Osteocyte (in vitro differentiated cells): ENCODE measurements around the gene KCNC2. TPM values are rescaled to one million over a fixed set of nuclear protein-coding genes. Genes with fewer than 3 reads are reported as not detected.
"Not testable (repeated sequence)": the region's sequence is repeated elsewhere in the genome, so short reads cannot be mapped to it uniquely, and the experiment has no call there.

ENCODE experiments used
- DNase-seq: peaks from one replicate; pipeline ENCODE4 v3.0.0; 2021; ENCODE audit warnings: mixed read lengths; ENCODE audit not compliant: unreplicated experiment; ENCODE audit errors: extremely low spot score
- H3K27ac Mint-ChIP-seq: one replicate; pipeline ENCODE4 v1.8.0; 2021; ENCODE audit warnings: mild to moderate bottlenecking, mixed read lengths; ENCODE audit not compliant: unreplicated experiment
- H3K27me3 Mint-ChIP-seq: one replicate; pipeline ENCODE4 v1.8.0; 2021; ENCODE audit warnings: mixed read lengths; ENCODE audit not compliant: unreplicated experiment
- H3K36me3 Mint-ChIP-seq: one replicate; pipeline ENCODE4 v1.8.0; 2021; ENCODE audit warnings: mixed read lengths; ENCODE audit not compliant: unreplicated experiment
- H3K4me1 Mint-ChIP-seq: one replicate; pipeline ENCODE4 v1.8.0; 2021; ENCODE audit warnings: mixed read lengths; ENCODE audit not compliant: unreplicated experiment
- H3K4me3 Mint-ChIP-seq: one replicate; pipeline ENCODE4 v1.8.0; 2021; ENCODE audit warnings: mild to moderate bottlenecking, moderate library complexity, mixed read lengths; ENCODE audit not compliant: unreplicated experiment
- H3K9me3 Mint-ChIP-seq: one replicate; pipeline ENCODE4 v1.8.0; 2021; ENCODE audit warnings: mixed read lengths; ENCODE audit not compliant: unreplicated experiment
- CTCF ChIP-seq: fragments of 200-600 bp; sonication (generic); IDR thresholded peaks from 2 replicates; pipeline ENCODE4 v1.5.0; 2021; ENCODE audit warnings: antibody characterized with exemption, mild to moderate bottlenecking, moderate library complexity
- total RNA-seq: library from RNA; stranded (reverse); gene quantifications from 2 replicates; pipeline ENCODE4 v1.2.1, GENCODE V29; 2021

Gene KCNC2
- total RNA-seq, 1 donor from 2014 or later = not detected

DNA sequence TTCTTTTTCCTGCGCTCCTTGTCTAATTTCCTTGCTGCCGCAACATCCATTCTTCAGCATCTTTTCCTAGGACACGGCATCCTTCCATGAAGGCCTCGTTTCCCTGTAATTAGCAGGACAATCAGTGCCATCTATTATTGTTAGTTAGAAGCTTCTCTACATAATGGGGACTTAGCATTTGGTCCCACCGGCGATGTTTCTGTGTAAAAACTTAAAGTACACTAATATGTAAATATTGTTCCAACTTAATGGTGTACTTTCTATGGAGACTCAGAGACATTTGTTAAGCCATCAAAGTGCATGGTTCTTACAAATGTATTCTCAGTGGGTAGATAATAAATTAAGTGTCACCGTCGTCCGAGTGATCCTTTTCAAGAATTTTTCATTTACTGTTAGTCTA lies 17.4 kb downstream of the KCNC2 start:
- Mint-ChIP-seq H3K9me3 (no peaks in the 10 kb centered on the region), H3K27me3 (peaks cover 16% of the 10 kb centered on the region), H3K27ac (no peak overlapping the region), H3K4me1 (no peaks in the 10 kb centered on the region), H3K4me3 (no peak overlapping the region), H3K36me3 (no peaks in the 10 kb centered on the region)
- no peak for TF ChIP-seq CTCF
- DNase-seq = no peak

- no peaks in the 10 kb centered on the region for H3K36me3 Mint-ChIP-seq
- H3K4me1 Mint-ChIP-seq = no peaks in the 10 kb centered on the region
- no peak overlapping the region for H3K27ac Mint-ChIP-seq
- no peak for DNase-seq
- no peak for TF ChIP-seq CTCF
- H3K4me3 Mint-ChIP-seq = no peak overlapping the region
- peaks cover 20% of the 10 kb centered on the region for H3K27me3 Mint-ChIP-seq
- H3K9me3 Mint-ChIP-seq = no peaks in the 10 kb centered on the region
These were observed 18.8 kb downstream of the KCNC2 start for GRCh38 chr12:75190846-75191245.

DNA sequence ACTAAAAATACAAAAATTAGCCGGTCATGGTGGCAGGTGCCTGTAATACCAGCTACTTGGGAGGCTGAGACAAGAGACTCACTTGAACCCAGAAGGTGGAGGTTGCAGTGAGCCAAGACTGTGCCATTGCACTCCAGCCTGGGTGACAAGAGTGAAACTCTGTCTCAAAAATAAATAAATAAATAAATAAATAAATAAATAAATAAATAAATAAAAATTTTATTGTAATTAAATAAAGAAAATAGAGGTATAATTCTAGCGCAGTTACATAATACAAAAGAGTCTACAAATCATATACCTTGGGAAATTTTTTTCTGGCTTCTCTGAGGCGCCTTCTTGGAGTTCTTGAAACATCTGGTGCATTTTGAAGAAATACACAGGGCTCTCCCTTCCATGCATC lies 23.8 kb downstream of the KCNC2 start:
- not testable (repeated sequence) for H3K27ac Mint-ChIP-seq, H3K4me3 Mint-ChIP-seq, H3K36me3 Mint-ChIP-seq, H3K4me1 Mint-ChIP-seq, H3K9me3 Mint-ChIP-seq, DNase-seq
- H3K27me3 Mint-ChIP-seq = peaks cover 20% of the 10 kb centered on the region

DNA sequence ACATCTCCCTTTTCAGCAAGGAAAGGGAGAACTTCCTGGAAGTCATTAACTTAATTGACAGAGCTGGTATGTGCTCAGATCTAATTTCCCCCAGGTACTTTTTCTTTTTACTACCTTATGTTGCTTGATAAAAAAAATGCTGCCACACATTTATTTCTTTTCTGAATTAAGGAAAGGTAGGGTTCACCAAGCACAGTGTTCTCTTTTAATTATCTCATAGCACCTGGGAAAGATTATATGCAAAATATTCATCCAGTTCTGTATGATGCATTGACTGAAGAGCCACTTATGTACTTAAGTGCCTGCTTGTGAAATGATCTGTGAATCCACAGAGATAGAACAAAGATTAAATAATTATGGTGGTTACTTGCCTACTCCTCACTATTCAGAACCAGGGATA lies 25.1 kb downstream of the KCNC2 start:
- no peak for TF ChIP-seq CTCF
- Mint-ChIP-seq H3K4me1 (no peaks in the 10 kb centered on the region), H3K27me3 (peaks cover 23% of the 10 kb centered on the region), H3K27ac (no peak overlapping the region), H3K4me3 (no peak overlapping the region), H3K9me3 (no peaks in the 10 kb centered on the region), H3K36me3 (no peaks in the 10 kb centered on the region)
- DNase-seq = no peak

- DNase-seq = no peak
- Mint-ChIP-seq H3K4me1 (no peaks in the 10 kb centered on the region), H3K27ac (no peak overlapping the region), H3K27me3 (peaks cover 23% of the 10 kb centered on the region), H3K36me3 (no peaks in the 10 kb centered on the region), H3K4me3 (no peak overlapping the region), H3K9me3 (no peaks in the 10 kb centered on the region)
- TF ChIP-seq CTCF = no peak
These were observed 25.7 kb downstream of the KCNC2 start for GRCh38 chr12:75183967-75184366.

- Mint-ChIP-seq H3K9me3 (no peaks in the 10 kb centered on the region), H3K4me1 (peaks cover 4% of the 10 kb centered on the region), H3K27ac (no peak overlapping the region), H3K27me3 (peaks cover 21% of the 10 kb centered on the region), H3K36me3 (no peaks in the 10 kb centered on the region), H3K4me3 (no peak overlapping the region)
- no peak for TF ChIP-seq CTCF
- no peak for DNase-seq
These were observed 31.6 kb downstream of the KCNC2 start for GRCh38 chr12:75177997-75178396.
